ENCODE measurements around the gene SOS2. TPM values are rescaled to one million over a fixed set of nuclear protein-coding genes. Genes with fewer than 3 reads are reported as not detected.

SOS2 gene
- polyA plus RNA-seq, 1 donor (not counting 4 experiments of a cell fraction or from before 2014, with no cell fraction given): 13.0 TPM

DNA sequence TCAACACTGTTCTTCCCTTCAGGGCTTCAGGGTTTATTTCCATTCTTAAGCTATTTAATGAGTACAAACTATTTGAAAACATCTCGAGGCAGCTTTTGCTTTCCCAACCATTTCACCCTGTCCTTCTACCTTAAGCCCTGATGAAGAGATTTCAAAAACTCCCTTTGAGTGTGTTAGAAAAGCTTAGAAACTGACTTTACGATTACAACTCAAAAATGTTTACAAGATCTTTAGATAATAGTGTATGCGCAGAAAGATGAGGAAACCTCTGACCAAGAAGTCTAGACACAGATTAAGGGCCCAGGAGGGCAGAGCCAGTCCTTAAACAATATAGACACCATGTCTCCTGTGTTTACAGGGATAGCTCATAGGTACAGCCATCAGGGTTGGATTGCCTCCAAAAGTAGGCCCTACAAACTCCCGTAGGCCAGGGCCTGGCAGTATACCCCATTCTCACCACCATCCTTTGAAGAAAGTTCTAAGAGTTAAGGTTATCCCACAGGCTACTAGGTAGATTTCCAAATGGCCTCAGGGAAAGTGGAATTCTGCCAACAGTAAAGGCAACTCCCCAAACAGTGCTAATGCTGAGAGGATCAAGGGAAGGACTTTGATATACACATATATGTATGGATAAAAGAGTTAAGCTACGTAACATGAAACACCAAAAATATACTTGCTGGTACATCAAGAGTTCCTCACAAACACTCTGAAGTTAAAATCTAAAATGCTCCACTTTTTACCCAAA, 11.4 kb upstream of the SOS2 start:
- TF ChIP-seq, protein P1, sequence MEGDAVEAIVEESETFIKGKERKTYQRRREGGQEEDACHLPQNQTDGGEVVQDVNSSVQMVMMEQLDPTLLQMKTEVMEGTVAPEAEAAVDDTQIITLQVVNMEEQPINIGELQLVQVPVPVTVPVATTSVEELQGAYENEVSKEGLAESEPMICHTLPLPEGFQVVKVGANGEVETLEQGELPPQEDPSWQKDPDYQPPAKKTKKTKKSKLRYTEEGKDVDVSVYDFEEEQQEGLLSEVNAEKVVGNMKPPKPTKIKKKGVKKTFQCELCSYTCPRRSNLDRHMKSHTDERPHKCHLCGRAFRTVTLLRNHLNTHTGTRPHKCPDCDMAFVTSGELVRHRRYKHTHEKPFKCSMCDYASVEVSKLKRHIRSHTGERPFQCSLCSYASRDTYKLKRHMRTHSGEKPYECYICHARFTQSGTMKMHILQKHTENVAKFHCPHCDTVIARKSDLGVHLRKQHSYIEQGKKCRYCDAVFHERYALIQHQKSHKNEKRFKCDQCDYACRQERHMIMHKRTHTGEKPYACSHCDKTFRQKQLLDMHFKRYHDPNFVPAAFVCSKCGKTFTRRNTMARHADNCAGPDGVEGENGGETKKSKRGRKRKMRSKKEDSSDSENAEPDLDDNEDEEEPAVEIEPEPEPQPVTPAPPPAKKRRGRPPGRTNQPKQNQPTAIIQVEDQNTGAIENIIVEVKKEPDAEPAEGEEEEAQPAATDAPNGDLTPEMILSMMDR (optimal IDR thresholded peaks at IDR 0.05 in 1 of 3, IDR thresholded peaks at IDR 0.05 in 1 of 3, conservative IDR thresholded peaks at IDR 0.05 in 1 of 3; ENCODE audit: extremely low read depth in 1 of 3, insufficient read depth in 2 of 3, low read length in 3 of 3): no peak
- no peak for TF ChIP-seq EZH2 (IDR thresholded peaks at IDR 0.05; ENCODE audit: low read length)
- Histone ChIP-seq H3K36me3 (ENCODE audit: control insufficient read depth in 2 of 2, extremely low read depth in 1 of 2, insufficient read depth in 2 of 2, low read length in 2 of 2) (peaks cover 0 to 6% of the 10 kb centered on the region in 2 experiments), H3K27ac (ENCODE audit: control insufficient read depth, insufficient read depth, low read length) (no peak overlapping the region), H3K4me3 (ENCODE audit: control insufficient read depth in 2 of 3, extremely low read depth in 1 of 3, insufficient read depth in 2 of 3, low read depth in 1 of 3, low read length in 3 of 3) (no peak overlapping the region), H4K20me1 (ENCODE audit: control insufficient read depth, extremely low read depth, insufficient read depth, low read length) (no peaks in the 10 kb centered on the region), H3K9me1 (ENCODE audit: control insufficient read depth, extremely low read depth, insufficient read depth, low read length) (no peaks in the 10 kb centered on the region), H3K4me1 (ENCODE audit: control insufficient read depth, extremely low read depth, insufficient read depth, low read length) (no peaks in the 10 kb centered on the region), H3K9ac (ENCODE audit: control insufficient read depth, extremely low read depth, insufficient read depth, low read length) (no peak overlapping the region), H2AFZ (ENCODE audit: control insufficient read depth, low read length) (no peak overlapping the region), H3K4me2 (ENCODE audit: control insufficient read depth, extremely low read depth, insufficient read depth, low read depth, low read length) (no peak overlapping the region), H3K27me3 (ENCODE audit: control insufficient read depth, extremely low read depth, insufficient read depth, low read length) (no peaks in the 10 kb centered on the region), H3K79me2 (ENCODE audit: control insufficient read depth, insufficient read depth, low read length) (no peaks in the 10 kb centered on the region), H3K9me3 (ENCODE audit: control insufficient read depth, low read depth, low read length) (no peaks in the 10 kb centered on the region)
- DNase-seq (ENCODE audit: low read depth, low spot score) (no peak), FAIRE-seq (no peak)
- dilution Hi-C loops (cut with MboI; ENCODE audit: extremely low pct_ligation_motif_present, low sequenced_read_pairs): no loop called here

DNA sequence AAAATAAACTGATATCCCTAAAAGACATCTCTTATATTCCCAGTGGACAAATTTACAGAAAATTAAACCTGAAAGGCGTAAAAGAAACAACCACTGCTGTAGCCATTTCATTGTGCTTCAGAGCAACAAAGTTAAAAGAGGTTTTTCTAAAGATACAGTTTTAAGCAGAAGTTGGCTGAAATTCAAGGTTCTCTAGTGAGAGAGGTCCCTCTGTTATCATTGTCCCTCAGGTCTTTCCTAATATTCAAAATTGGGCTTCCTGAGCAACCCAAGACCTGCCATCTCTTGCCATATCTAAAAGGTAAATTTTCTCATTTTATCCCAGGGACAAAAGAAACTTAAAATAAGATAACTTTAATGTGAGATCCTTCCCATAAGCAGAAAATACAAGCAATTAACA, 10.7 kb upstream of the SOS2 start:
- FAIRE-seq: no peak

More for the DNA sequence above, 10.7 kb upstream of the SOS2 start:
- no peaks in the 10 kb centered on the region for H3K27me3 ChIP-seq (ENCODE audit: control insufficient read depth, extremely low read depth, insufficient read depth, low read length)
- no peak overlapping the region for H3K27ac ChIP-seq (ENCODE audit: control insufficient read depth, insufficient read depth, low read length)
- TF ChIP-seq, protein P1 (optimal IDR thresholded peaks at IDR 0.05 in 1 of 3, IDR thresholded peaks at IDR 0.05 in 1 of 3, conservative IDR thresholded peaks at IDR 0.05 in 1 of 3; ENCODE audit: extremely low read depth in 1 of 3, insufficient read depth in 2 of 3, low read length in 3 of 3): no peak
- TF ChIP-seq EZH2 (IDR thresholded peaks at IDR 0.05; ENCODE audit: low read length): no peak
- no peaks in the 10 kb centered on the region for H4K20me1 ChIP-seq (ENCODE audit: control insufficient read depth, extremely low read depth, insufficient read depth, low read length)
- H3K9me3 ChIP-seq (ENCODE audit: control insufficient read depth, low read depth, low read length): no peaks in the 10 kb centered on the region
- no peak overlapping the region for H3K9ac ChIP-seq (ENCODE audit: control insufficient read depth, extremely low read depth, insufficient read depth, low read length)
- no peak for DNase-seq (ENCODE audit: low read depth, low spot score)
- no peak overlapping the region for H3K4me2 ChIP-seq (ENCODE audit: control insufficient read depth, extremely low read depth, insufficient read depth, low read depth, low read length)
- H3K36me3 ChIP-seq (ENCODE audit: control insufficient read depth in 2 of 2, extremely low read depth in 1 of 2, insufficient read depth in 2 of 2, low read length in 2 of 2): peaks cover 0 to 6% of the 10 kb centered on the region in 2 experiments
- dilution Hi-C loops (cut with MboI; ENCODE audit: extremely low pct_ligation_motif_present, low sequenced_read_pairs): no loop called here
- no peaks in the 10 kb centered on the region for H3K4me1 ChIP-seq (ENCODE audit: control insufficient read depth, extremely low read depth, insufficient read depth, low read length)
- H2AFZ ChIP-seq (ENCODE audit: control insufficient read depth, low read length): no peak overlapping the region
- H3K4me3 ChIP-seq (ENCODE audit: control insufficient read depth in 2 of 3, extremely low read depth in 1 of 3, insufficient read depth in 2 of 3, low read depth in 1 of 3, low read length in 3 of 3): no peak overlapping the region
- H3K79me2 ChIP-seq (ENCODE audit: control insufficient read depth, insufficient read depth, low read length): no peaks in the 10 kb centered on the region
- no peaks in the 10 kb centered on the region for H3K9me1 ChIP-seq (ENCODE audit: control insufficient read depth, extremely low read depth, insufficient read depth, low read length)

Data from keratinocyte (primary cell).